LNCaP clone FGC (cell line): ENCODE measurements around the gene TMED6.

Experiments used
- DNase-seq: peaks from one replicate; pipeline ENCODE4 v3.0.0-alpha.2; 2011; ENCODE audit warnings: low read depth
- H3K4me3 ChIP-seq: 2 replicates; pipeline ENCODE4 v1.5.1; 2011; ENCODE audit warnings: mild to moderate bottlenecking, low read depth, low read length, control low read depth
- CTCF ChIP-seq: IDR thresholded peaks from 2 replicates; pipeline ENCODE4 v1.5.1; 2012; ENCODE audit warnings: mild to moderate bottlenecking; ENCODE audit not compliant: control insufficient read depth, insufficient read depth; ENCODE audit errors: extremely low read depth

The TMED6 gene

DNA sequence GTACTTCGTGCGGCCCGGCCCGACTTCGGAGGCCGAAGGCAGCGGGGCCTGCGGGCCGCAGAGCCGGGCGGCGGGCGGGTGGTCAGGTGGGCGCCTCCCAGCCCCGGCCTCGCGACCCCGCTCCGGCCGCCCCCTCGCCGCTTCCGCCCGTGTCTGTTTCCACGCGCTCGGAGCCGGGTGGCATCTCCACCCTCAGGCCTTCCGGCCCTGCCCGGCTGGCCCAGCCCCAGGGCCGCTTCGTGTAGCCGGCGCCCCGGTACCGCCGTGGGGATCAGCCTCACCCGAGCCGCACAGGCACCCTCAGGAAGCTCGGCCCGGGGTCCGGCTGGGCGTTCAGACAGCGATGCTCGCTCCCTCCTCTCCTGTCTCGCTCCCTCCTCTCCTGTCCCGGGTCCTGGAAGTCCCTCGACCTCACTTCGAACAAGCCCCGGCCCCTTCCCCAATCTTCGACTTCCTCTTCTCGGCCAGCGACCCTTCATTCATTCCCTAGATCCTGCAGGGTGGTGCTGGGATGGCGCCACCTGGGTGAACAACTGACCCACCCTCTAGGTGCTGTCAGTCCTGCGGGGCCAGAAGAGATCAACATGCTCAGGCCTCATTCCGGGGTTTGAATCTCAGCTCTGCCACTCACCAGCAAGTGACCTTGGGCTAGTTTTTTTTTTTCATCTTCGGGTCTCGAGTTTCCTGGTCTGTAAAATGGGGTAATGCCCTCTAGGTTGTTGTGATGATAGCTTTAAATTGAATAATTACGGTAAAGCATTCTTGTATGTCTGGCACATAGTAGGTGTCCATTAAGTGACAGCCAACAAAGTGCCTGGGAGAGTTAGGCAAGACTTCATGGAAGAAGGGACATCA lies 39.8 kb downstream of the TMED6 start:
- DNase-seq, result no peak
- peak overlapping the region; percentile 89 for H3K4me3 ChIP-seq
- TF ChIP-seq CTCF, result peak; percentile 34

DNA sequence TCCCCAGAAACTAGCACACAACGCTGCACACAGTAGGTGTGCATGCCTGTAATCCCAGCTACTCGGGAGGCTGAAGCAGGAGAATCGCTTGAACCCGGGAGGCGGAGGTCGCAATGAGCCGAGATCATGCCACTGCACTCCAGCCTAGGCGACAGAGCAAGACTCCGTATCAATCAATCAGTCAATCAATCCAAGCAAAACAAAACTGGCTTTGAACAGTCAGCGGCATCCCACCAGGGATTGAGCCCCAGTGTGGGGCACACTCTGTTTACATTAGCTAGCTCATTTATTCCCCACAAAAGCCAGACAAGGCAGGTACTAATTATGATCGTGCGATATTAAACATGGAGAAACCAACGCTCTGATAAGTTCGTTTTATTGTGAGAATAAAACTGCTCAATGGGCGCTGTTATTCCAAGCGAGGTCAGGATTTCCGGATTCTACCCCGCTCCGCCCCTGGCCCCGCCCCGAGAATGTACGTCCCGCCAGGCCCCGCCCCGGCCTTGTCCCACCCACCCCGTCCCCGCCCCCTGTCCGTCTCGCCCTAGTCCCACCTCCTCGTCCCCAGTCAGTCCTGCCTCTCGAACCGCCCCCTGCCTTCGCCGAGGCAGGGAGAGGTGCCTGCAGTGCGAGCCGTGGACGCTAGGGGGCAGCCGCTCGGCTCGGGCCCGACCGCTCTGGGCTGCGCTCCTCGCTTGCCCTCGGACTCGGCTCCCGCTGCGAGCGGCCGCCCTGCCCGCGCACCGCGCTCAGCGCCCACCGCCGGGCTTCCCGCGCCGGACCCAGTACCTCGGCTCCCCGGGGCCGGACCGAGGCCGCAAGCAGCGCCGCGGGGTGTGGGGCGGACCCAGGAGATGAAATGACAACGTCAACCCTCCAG lies 40.7 kb downstream of the TMED6 start, which contains the start of gene VPS4A:
TSS of gene VPS4A (plus strand) at position 698 of the 880 bp plus-strand sequence. CDS start at position 860, 162 bp downstream.
- peak within 1 kb of the TSS; percentile 89 for H3K4me3 ChIP-seq
- DNase-seq, result peak; percentile 80
- peak; percentile 99 for TF ChIP-seq CTCF

DNA sequence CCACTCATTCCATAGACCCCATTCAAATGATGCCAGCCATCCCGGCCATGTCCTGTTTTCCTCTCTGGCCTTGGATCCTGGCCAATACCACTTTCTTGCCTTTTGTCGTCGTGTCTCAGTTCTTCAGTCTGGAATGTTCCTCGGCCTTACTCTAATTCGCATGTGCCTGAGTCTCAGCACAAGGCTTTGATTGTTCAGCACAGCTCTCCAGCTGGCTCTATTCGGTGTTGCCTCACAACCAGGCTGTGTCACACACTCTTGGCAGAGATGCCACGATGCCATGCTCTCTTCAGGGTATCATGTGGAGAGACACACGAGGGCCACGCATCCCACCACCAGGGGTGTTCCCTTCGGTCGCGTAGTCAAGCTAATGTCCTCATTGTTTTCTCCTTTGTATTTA lies 42.3 kb downstream of the TMED6 start:
- no peak for DNase-seq
- TF ChIP-seq CTCF, result no peak
- H3K4me3 ChIP-seq, result no peak overlapping the region

DNA sequence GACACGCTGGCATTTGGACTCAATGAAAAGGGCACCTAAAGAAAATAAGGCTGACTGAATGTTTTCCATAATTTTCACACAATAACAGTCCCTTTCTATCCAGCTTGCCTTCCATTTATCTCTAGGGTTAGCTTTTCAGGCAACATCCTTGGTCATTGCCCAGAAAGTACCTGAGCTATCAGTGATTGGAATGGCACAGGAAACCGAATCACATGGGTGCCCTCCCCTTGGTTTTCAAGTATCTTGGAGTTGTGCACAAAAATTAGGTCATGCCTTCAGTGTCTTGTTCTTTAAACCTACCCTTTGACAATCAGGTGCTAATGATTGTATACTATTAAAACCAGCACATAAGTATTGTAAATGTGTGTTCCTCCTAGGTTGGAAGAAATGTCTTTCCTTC lies 43.7 kb downstream of the TMED6 start:
- no peak overlapping the region for H3K4me3 ChIP-seq
- DNase-seq, result no peak
- TF ChIP-seq CTCF, result no peak

GRCh38 chr16:69307091-69307490 lies 44.5 kb downstream of the TMED6 start:
- no peak for DNase-seq
- no peak for TF ChIP-seq CTCF
- H3K4me3 ChIP-seq, result no peak overlapping the region

GRCh38 chr16:69306031-69306430 lies 45.6 kb downstream of the TMED6 start:
- no peak for DNase-seq
- no peak for TF ChIP-seq CTCF
- no peak overlapping the region for H3K4me3 ChIP-seq
